WI38 (cell line): ENCODE results near the gene RCL1.

Experiments used
- H3K4me3 ChIP-seq: 2 replicates; pipeline ENCODE4 v1.5.1; 2011; ENCODE audit warnings: low read depth, mild to moderate bottlenecking, control low read depth, low read length
- CTCF ChIP-seq: IDR thresholded peaks from 2 replicates; pipeline ENCODE4 v1.5.1; 2012; ENCODE audit warnings: low read depth, mild to moderate bottlenecking, control low read depth, low read length

The RCL1 gene

DNA sequence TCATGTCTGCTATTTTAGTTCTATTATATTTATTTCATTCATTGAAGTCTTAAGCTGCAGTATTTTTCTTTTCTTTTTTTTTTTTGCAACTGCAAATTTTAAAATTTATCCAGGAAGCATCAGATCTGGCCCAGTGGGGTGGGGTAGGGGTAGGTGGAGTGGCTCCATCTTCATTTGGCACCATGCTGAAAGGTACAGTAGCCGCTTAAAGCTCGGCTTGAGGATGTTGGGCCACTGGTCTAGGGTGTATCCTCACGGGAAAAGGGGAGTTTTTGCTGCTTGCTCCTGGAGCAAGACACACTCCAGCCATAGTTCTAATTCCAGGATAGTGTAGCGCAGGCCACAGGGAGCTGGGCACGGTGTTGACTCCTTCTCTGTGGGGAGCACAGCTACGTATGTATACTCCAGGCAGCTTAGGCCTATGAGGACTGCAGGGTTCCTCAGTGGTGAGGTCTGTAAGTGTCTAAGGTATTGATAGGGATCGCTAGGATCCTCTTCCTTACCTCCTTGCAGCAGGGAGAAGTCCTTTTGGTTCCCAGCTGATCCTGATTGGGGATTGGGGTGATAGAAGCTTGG is 22.7 kb downstream of the RCL1 start:
- H3K4me3 ChIP-seq: no peak overlapping the region
- TF ChIP-seq CTCF: no peak

DNA sequence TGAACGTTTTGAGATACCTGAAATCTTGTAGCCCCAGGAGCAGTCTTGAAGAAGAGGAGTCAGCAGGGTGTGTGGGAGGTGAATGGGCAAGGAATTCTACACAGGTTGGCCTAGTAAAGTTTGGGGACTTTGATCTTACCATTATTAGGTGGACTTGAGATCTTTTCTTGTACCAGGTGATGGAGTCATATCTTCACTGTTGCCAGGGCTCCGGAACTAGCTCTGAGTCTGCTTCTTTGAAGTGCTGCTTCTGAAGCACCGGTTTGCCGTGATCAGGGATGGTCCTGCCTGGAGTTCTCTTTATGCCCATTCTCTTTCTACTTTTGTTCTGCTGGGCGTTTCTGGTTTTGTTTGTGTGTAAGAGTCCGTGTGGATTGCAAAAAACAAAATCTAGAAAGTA is 27.4 kb downstream of the RCL1 start:
- no peak for TF ChIP-seq CTCF
- no peak overlapping the region for H3K4me3 ChIP-seq

- H3K4me3 ChIP-seq: no peak overlapping the region
- TF ChIP-seq CTCF: no peak
Observed at GRCh38 chr9:4821133-4821532, 28.4 kb downstream of the RCL1 start.

GRCh38 chr9:4822057-4822456 is 29.3 kb downstream of the RCL1 start:
- no peak overlapping the region for H3K4me3 ChIP-seq
- no peak for TF ChIP-seq CTCF

DNA sequence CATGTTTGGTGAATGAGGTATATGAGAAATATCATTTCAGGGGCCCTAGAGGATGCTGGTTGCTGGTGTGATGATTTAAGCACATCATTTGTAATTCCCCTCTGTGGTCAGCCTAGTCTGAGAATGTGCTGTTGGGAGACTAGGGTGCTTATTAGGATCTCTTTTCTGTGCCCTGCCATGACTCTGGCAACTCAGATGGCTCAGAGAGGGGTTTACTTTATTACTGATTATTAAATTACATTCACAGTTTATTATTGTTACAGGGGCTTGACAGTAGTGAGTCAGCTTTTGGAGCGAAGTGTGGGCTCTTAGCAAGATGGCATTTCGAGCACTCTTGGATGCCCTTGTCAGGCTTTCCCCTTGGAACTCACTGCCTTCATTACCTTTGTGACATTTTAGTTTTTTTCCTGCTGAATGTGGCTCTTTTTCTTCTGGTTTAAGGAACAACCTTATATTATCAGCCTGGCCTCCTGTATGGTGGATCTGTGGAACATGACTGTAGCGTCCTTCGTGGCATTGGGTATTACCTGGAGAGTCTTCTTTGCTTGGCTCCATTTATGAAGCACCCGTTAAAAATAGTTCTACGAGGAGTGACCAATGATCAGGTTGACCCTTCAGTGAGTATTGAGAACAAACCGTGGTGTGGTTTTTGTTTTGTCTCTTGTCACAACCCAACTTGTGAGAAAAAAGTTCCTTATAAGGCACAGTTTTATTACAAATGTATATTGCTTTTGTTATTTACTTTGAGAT is 33.8 kb downstream of the RCL1 start:
- no peak for TF ChIP-seq CTCF
- H3K4me3 ChIP-seq: no peak overlapping the region

- no peak overlapping the region for H3K4me3 ChIP-seq
- TF ChIP-seq CTCF: no peak
Observed at GRCh38 chr9:4827224-4827623, 34.5 kb downstream of the RCL1 start.

DNA sequence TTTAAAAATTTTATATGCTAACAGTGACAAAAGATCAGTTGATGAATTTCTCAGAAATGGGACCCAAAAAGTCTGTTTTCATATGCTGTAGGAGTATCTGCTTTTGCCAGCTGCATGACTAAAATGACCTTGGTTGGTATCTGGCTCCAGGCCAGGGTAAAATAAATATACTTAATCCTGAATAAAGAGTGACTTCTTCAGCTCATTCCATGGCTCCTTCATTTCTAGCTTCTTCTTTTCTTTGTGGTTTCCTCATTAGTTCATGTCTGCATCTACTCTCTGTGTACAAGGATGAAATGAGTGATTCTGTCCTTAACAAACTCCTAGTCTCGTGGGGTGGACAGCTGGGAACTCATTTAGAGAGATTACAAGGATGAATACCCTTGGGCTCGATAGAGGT is 36.0 kb downstream of the RCL1 start:
- TF ChIP-seq CTCF: no peak
- no peak overlapping the region for H3K4me3 ChIP-seq
